Measurements from ENCODE around the gene ZNF23. TPM values are rescaled to one million over a fixed set of nuclear protein-coding genes. Genes with fewer than 3 reads are reported as not detected.

The ZNF23 gene
- total and polyA plus RNA-seq, 4 donors: 1.5 to 6.1 (median 3.1) TPM

DNA sequence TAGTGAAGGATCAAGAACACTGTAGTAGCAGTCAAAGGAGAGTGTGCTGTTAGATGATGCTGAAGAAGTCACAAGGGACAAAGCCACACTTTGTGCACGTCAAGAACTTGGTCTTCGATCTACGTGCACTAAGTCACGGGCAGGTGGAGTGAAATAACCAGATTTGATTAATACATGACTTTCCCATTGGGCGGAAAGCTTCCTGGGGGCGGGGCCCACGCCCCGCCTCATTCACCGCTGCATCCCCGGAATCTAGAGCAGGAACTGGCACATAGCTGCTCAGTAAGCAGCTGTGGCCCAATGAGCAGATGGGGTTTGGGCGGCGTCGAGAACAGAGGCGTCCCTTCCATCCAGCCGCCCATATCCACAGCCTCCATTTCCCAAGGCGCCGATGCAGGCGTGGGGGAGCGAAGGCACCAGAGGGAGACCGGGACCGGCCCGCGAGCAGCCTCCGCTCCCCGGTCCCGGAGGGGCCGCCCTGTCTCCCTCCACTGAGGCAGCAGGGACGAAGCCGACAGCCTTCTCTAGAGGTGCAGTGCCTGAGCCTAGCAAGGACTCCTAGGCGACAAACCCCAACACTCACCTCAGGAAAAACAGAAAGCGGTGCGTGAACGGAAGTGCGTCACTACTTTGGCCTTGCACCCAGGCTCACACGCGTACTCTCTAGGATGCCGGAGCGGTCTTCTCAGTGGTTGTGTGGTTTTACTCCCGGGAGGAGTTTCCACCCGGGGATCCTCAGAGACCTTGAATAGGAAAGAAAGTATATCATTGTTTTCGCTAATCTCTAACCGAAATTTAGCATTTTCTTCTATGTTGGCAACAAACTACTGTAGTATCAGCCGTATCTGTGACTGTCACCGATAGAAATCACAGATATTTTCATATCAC lies 22.2 kb upstream of the ZNF23 start:
- peak in 1 of 2 donors; percentile 47 for TF ChIP-seq RAD21 (IDR thresholded peaks at IDR 0.05)
- TF ChIP-seq ATF3 (IDR thresholded peaks at IDR 0.05): no peak
- TF ChIP-seq GABPA (IDR thresholded peaks at IDR 0.05 in 1 of 2, conservative IDR thresholded peaks at IDR 0.05 in 1 of 2): peak; percentile 94 to 98
- TF ChIP-seq SP1 (IDR thresholded peaks at IDR 0.05): peak; percentile 58
- peak; percentile 69 for TF ChIP-seq TAF1 (conservative IDR thresholded peaks at IDR 0.05)
- peak; percentile 74 for TF ChIP-seq NR2F2 (IDR thresholded peaks at IDR 0.05)
- no peak for TF ChIP-seq FOXA2 (IDR thresholded peaks at IDR 0.05)
- TF ChIP-seq YY1 (IDR thresholded peaks at IDR 0.05): peak; percentile 84
- no peak for TF ChIP-seq FOXA1 (IDR thresholded peaks at IDR 0.05)
- no peak for TF ChIP-seq ZBTB33 (IDR thresholded peaks at IDR 0.05)
- TF ChIP-seq MAX (IDR thresholded peaks at IDR 0.05): peak; percentile 42
- TF ChIP-seq, protein P1, sequence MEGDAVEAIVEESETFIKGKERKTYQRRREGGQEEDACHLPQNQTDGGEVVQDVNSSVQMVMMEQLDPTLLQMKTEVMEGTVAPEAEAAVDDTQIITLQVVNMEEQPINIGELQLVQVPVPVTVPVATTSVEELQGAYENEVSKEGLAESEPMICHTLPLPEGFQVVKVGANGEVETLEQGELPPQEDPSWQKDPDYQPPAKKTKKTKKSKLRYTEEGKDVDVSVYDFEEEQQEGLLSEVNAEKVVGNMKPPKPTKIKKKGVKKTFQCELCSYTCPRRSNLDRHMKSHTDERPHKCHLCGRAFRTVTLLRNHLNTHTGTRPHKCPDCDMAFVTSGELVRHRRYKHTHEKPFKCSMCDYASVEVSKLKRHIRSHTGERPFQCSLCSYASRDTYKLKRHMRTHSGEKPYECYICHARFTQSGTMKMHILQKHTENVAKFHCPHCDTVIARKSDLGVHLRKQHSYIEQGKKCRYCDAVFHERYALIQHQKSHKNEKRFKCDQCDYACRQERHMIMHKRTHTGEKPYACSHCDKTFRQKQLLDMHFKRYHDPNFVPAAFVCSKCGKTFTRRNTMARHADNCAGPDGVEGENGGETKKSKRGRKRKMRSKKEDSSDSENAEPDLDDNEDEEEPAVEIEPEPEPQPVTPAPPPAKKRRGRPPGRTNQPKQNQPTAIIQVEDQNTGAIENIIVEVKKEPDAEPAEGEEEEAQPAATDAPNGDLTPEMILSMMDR (IDR thresholded peaks at IDR 0.05; ENCODE audit: low read depth, low read length, missing input control): no peak
- TF ChIP-seq HNF4A (conservative IDR thresholded peaks at IDR 0.05): peak; percentile 36 to 52
- TF ChIP-seq REST (IDR thresholded peaks at IDR 0.05): peak; percentile 77
- TF ChIP-seq RXRA (IDR thresholded peaks at IDR 0.05): peak; percentile 38 to 56
- no peak for TF ChIP-seq EGR1 (IDR thresholded peaks at IDR 0.05; ENCODE audit: low read depth in 2 of 2)
- no peak for TF ChIP-seq JUND (IDR thresholded peaks at IDR 0.05)
- TF ChIP-seq HNF4G (IDR thresholded peaks at IDR 0.05): no peak
- Histone ChIP-seq H3K36me3 (ENCODE audit: control insufficient read depth in 4 of 4, insufficient read depth in 3 of 4, low read depth in 1 of 4, low read length in 3 of 4) (no peaks in the 10 kb centered on the region), H3K9ac (ENCODE audit: low read depth in 1 of 2, low read length in 2 of 2) (peak overlapping the region; percentile 67 to 80), H3K27ac (ENCODE audit: low read depth in 1 of 2, low read length in 2 of 2) (peak overlapping the region; percentile 90 to 99), H3K4me1 (ENCODE audit: control insufficient read depth in 4 of 4, insufficient read depth in 4 of 4, low read length in 3 of 4) (peaks cover 2 to 27% (median 18%) of the 10 kb centered on the region in 4 donors), H3K9me3 (ENCODE audit: control insufficient read depth in 4 of 4, low read length in 3 of 4) (no peaks in the 10 kb centered on the region), H3K4me3 (ENCODE audit: low read depth in 1 of 3, low read length in 3 of 3) (peak overlapping the region; percentile 82 to 98 (median 94)), H3K27me3 (ENCODE audit: control insufficient read depth in 4 of 4, insufficient read depth in 4 of 4, low read length in 3 of 4) (no peaks in the 10 kb centered on the region)
- WGBS: under 1% methylated on average over 44 of the region's 44 CpGs
- DNase-seq (ENCODE audit: low spot score): peak; percentile 83
